H1 (cell line): ENCODE results near the gene MCM5. TPM values are rescaled to one million over a fixed set of nuclear protein-coding genes. Genes with fewer than 3 reads are reported as not detected.

Experiments
- CTCF ChIA-PET: fragments of 300-600 bp; sonication (Branson Sonifier 250); formaldehyde crosslinking; loops from one replicate; lab custom pipeline; 2021; ENCODE audit not compliant: partially characterized antibody; lab: Charles Lee
- POLR2A ChIA-PET: fragments of 300-600 bp; sonication (Branson Sonifier 250); formaldehyde crosslinking; loops from one replicate; lab custom pipeline; 2021; ENCODE audit warnings: inconsistent platforms; ENCODE audit not compliant: partially characterized antibody; lab: Charles Lee
- DNase-seq, 2 experiments: peaks; one replicate each; pipeline versions ENCODE4 v3.0.0 to v3.0.0-alpha.2; 2010 to 2022; ENCODE audit warnings: low spot score in 2 of 2, low read depth in 1 of 2, mixed read lengths in 1 of 2
- FAIRE-seq: peaks from 2 replicates; lab custom pipeline; 2011; peaks lifted over from hg19 to GRCh38; lab: Jason Lieb, UNC
- H2AFZ ChIP-seq: 2 replicates; pipeline ENCODE4 v1.8.1; 2012; ENCODE audit warnings: low read length, inconsistent platforms
- H2AK5ac ChIP-seq: 2 replicates; pipeline ENCODE4 v1.6.1; 2013; ENCODE audit warnings: low read depth, low read length
- H2BK120ac ChIP-seq: replicated peaks from 2 replicates; pipeline ENCODE3; 2013; ENCODE audit warnings: low read depth, low read length, inconsistent platforms
- H2BK12ac ChIP-seq: 2 replicates; pipeline ENCODE4 v1.6.1; 2013; ENCODE audit warnings: low read depth, low read length
- H2BK15ac ChIP-seq: 2 replicates; pipeline ENCODE4 v1.6.1; 2013; ENCODE audit warnings: low read length
- H2BK20ac ChIP-seq: 2 replicates; pipeline ENCODE4 v1.6.1; 2013; ENCODE audit warnings: low read length
- H2BK5ac ChIP-seq: 2 replicates; pipeline ENCODE4 v1.6.1; 2013; ENCODE audit warnings: low read depth, low read length
- H3K14ac ChIP-seq: 2 replicates; pipeline ENCODE4 v1.6.1; 2013; ENCODE audit warnings: inconsistent platforms; ENCODE audit not compliant: insufficient read length
- H3K18ac ChIP-seq: 2 replicates; pipeline ENCODE4 v1.6.1; 2013; ENCODE audit warnings: low read length; ENCODE audit errors: extremely low read depth
- H3K23ac ChIP-seq: 2 replicates; pipeline ENCODE4 v1.6.1; 2013; ENCODE audit warnings: inconsistent platforms; ENCODE audit not compliant: insufficient read length
- H3K23me2 ChIP-seq: 2 replicates; pipeline ENCODE4 v1.6.1; 2013; ENCODE audit warnings: low read depth, low read length
- H3K27ac ChIP-seq: 2 replicates; pipeline ENCODE4 v1.6.1; 2011; ENCODE audit warnings: low read depth, low read length, inconsistent platforms
- H3K27me3 ChIP-seq, 4 experiments: replicated peaks in 1 of 4; 1 replicate in 1 of 4; 2 replicates in 3 of 4; pipeline versions ENCODE4 v1.6.1 to v1.8.1; 2011 to 2013; ENCODE audit warnings: low read length in 3 of 4, mild to moderate bottlenecking in 3 of 4, inconsistent platforms in 2 of 4, mixed read lengths in 2 of 4, moderate library complexity in 1 of 4; ENCODE audit not compliant: control insufficient read depth in 3 of 4, insufficient read depth in 3 of 4; ENCODE audit errors: extremely low read depth in 1 of 4
- H3K36me3 ChIP-seq, 4 experiments: 2 replicates each; pipeline versions ENCODE4 v1.6.1 to v1.8.1; 2011 to 2013; ENCODE audit warnings: mild to moderate bottlenecking in 4 of 4, low read length in 3 of 4, moderate library complexity in 2 of 4, control low read depth in 1 of 4, inconsistent platforms in 1 of 4; ENCODE audit not compliant: insufficient read depth in 4 of 4, control insufficient read depth in 2 of 4
- H3K4ac ChIP-seq: replicated peaks from 2 replicates; pipeline ENCODE3; 2013; ENCODE audit warnings: low read length, low read depth, mixed read lengths, inconsistent platforms; ENCODE audit not compliant: insufficient read length
- H3K4me1 ChIP-seq, 4 experiments: replicated peaks in 1 of 4; 1 replicate in 1 of 4; 2 replicates in 3 of 4; pipeline versions ENCODE4 v1.6.1 to v1.8.1; 2011 to 2013; ENCODE audit warnings: low read length in 3 of 4, inconsistent platforms in 2 of 4, mixed read lengths in 1 of 4; ENCODE audit not compliant: insufficient read depth in 4 of 4, control insufficient read depth in 3 of 4
- H3K4me2 ChIP-seq, 2 experiments: 2 replicates each; pipeline versions ENCODE4 v1.6.1 to v1.8.1; 2011 to 2013; ENCODE audit warnings: low read depth in 2 of 2, low read length in 2 of 2, control low read depth in 1 of 2, inconsistent platforms in 1 of 2, mild to moderate bottlenecking in 1 of 2; ENCODE audit not compliant: insufficient read depth in 1 of 2
- H3K4me3 ChIP-seq, 4 experiments: fragments of 200-600, 300-600 bp in 1 of 4; sonication (generic), shearing (Covaris generic), sonication (Bioruptor Twin) in 1 of 4; 2 replicates each; pipeline versions ENCODE4 v1.5.1 to v1.8.1; 2011 to 2016; ENCODE audit warnings: low read length in 4 of 4, low read depth in 3 of 4, control low read depth in 2 of 4, inconsistent platforms in 2 of 4, mild to moderate bottlenecking in 2 of 4, mixed read lengths in 1 of 4, moderate library complexity in 1 of 4; ENCODE audit not compliant: insufficient read depth in 2 of 4; ENCODE audit errors: extremely low read depth in 1 of 4
- H3K56ac ChIP-seq: replicated peaks from 2 replicates; pipeline ENCODE3; 2013; ENCODE audit warnings: low read depth, mild to moderate bottlenecking, mixed read lengths, low read length, inconsistent platforms; ENCODE audit not compliant: insufficient read length
- H3K79me1 ChIP-seq: 2 replicates; pipeline ENCODE4 v1.6.1; 2013; ENCODE audit warnings: low read depth, low read length, control low read depth
- H3K79me2 ChIP-seq, 2 experiments: 2 replicates each; pipeline versions ENCODE4 v1.6.1 to v1.8.1; 2012 to 2013; ENCODE audit warnings: low read length in 2 of 2, mild to moderate bottlenecking in 2 of 2, inconsistent platforms in 1 of 2; ENCODE audit not compliant: insufficient read depth in 2 of 2, control insufficient read depth in 1 of 2
- H3K9ac ChIP-seq, 4 experiments: replicated peaks in 1 of 4; 1 replicate in 1 of 4; 2 replicates in 3 of 4; pipeline versions ENCODE4 v1.6.1 to v1.8.1; 2011 to 2013; ENCODE audit warnings: low read depth in 3 of 4, low read length in 3 of 4, control low read depth in 2 of 4, mild to moderate bottlenecking in 2 of 4, moderate library complexity in 2 of 4, inconsistent platforms in 1 of 4; ENCODE audit errors: extremely low read depth in 1 of 4
- H3K9me3 ChIP-seq, 2 experiments: 2 replicates each; pipeline versions ENCODE4 v1.6.1 to v1.8.1; 2012 to 2013; ENCODE audit warnings: mild to moderate bottlenecking in 2 of 2, moderate library complexity in 2 of 2, control low read depth in 1 of 2, inconsistent platforms in 1 of 2, low read depth in 1 of 2, low read length in 1 of 2, mixed read lengths in 1 of 2; ENCODE audit not compliant: insufficient read depth in 2 of 2
- H4K20me1 ChIP-seq, 2 experiments: replicated peaks in 1 of 2; 2 replicates each; pipeline versions ENCODE3 to v1.8.1; 2011 to 2013; ENCODE audit warnings: inconsistent platforms in 2 of 2, low read length in 2 of 2, mild to moderate bottlenecking in 1 of 2; ENCODE audit not compliant: insufficient read depth in 2 of 2, control insufficient read depth in 1 of 2
- H4K5ac ChIP-seq: 2 replicates; pipeline ENCODE4 v1.6.1; 2013; ENCODE audit warnings: low read length, low read depth, mixed read lengths, inconsistent platforms; ENCODE audit not compliant: insufficient read length
- H4K8ac ChIP-seq: 2 replicates; pipeline ENCODE4 v1.8.0; 2013; ENCODE audit warnings: mild to moderate bottlenecking, moderate library complexity, low read length, inconsistent platforms; ENCODE audit not compliant: insufficient read depth; ENCODE audit errors: extremely low read depth
- H4K91ac ChIP-seq: replicated peaks from 2 replicates; pipeline ENCODE3; 2013; ENCODE audit warnings: low read length, mixed read lengths, inconsistent platforms; ENCODE audit not compliant: insufficient read length
- POLR2AphosphoS5 ChIP-seq: IDR thresholded peaks from 2 replicates; pipeline ENCODE4 v1.6.1; 2011; ENCODE audit warnings: low read depth, low read length
- SUZ12 ChIP-seq: fragments of 200-600 bp; sonication (generic); IDR thresholded peaks from 2 replicates; pipeline ENCODE4 v1.6.1; 2012; ENCODE audit warnings: mild to moderate bottlenecking, inconsistent platforms, low read length, moderate library complexity, mixed read lengths
- WGBS, 2 experiments: shearing (Covaris generic) in 1 of 2; methylation state at CpG; one replicate each; pipeline versions ENCODE4 v1.1.6 to v1.1.7; 2013 to 2015; ENCODE audit warnings: low lambda C conversion rate in 2 of 2, mixed read lengths in 2 of 2, inconsistent platforms in 1 of 2, low coverage in 1 of 2, missing lambda C conversion rate in 1 of 2; ENCODE audit not compliant: insufficient replicate concordance in 2 of 2, insufficient coverage in 1 of 2, insufficient read length in 1 of 2; ENCODE audit errors: extremely low coverage in 1 of 2, missing lambda C conversion rate in 1 of 2; 5-methylcytosine and 5-hydroxymethylcytosine counted together
- polyA plus RNA-seq, 7 experiments: library from polyadenylated mRNA; depleted of rRNA in 3 of 7; stranded (reverse) in 5 of 7; unstranded in 2 of 7; fragments of >200 nt in 5 of 7; fragments of 200-250 nt in 2 of 7; gene quantifications; 1 replicate in 5 of 7; 2 replicates in 1 of 7; 4 replicates in 1 of 7; pipeline versions ENCODE4 v1.2.1 to v1.2.3, GENCODE V29; 2011 to 2013; ENCODE audit warnings: missing spikeins in 2 of 7, mixed read lengths in 2 of 7
- total RNA-seq: library from RNA; stranded (reverse); fragmentation: NEBNext Ultra II Directional; extraction: Animal tissue kit (Norgen Biotek cat#: 25700); gene quantifications from 2 replicates; pipeline ENCODE4 v1.2.1, GENCODE V29; 2021

Gene MCM5
- total and polyA plus RNA-seq, 2 of the 8 experiments (the other 6 are each of a cell fraction or from before 2014, with no cell fraction given) = 210 to 305 TPM

DNA sequence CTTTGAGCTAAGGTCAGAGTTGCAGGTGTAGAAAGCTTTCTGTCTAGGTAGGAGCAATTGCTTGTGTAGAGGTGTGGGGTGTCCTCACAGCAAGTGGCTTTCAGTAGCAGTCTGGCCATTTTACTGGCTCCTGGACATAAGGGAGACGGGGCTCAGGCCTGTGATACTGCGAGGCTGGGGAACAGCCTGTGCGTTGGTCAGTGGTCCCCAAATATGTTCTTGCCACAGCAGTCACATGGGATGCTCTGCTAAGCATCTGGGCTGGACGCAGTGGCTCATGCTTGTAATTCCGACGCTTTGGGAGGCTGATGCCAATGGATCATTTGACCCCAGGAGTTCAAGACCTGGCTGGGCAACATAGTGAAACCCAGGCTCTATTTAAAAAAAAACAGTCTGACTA is 1.9 kb downstream of the MCM5 start:
- H4K20me1 ChIP-seq = peaks cover 0 to 9% of the 10 kb centered on the region in 2 experiments
- peaks cover 26 to 59% (median 44%) of the 10 kb centered on the region in 4 experiments for H3K36me3 ChIP-seq
- peak overlapping the region; percentile 72 to 84 for H3K4me2 ChIP-seq
- H3K27ac ChIP-seq = no peak overlapping the region
- no peak overlapping the region for H2AK5ac ChIP-seq
- 90% methylated on average over 6 of the region's 6 CpGs; no CpG with 5 or more reads in 1 of the 2 experiments for WGBS, 2 experiments
- H2BK5ac ChIP-seq = no peak overlapping the region; the same call in 1 of the 2 replicates
- H4K91ac ChIP-seq = no peak overlapping the region
- H2BK120ac ChIP-seq = no peak overlapping the region
- H4K5ac ChIP-seq = no peak overlapping the region
- no peak overlapping the region for H3K18ac ChIP-seq
- no peak overlapping the region for H3K14ac ChIP-seq
- peak overlapping the region in 1 of 4 experiments; percentile 83; a peak in 1 of 8 replicates for H3K4me3 ChIP-seq
- peak overlapping the region in 3 of 4 experiments; percentile 38 to 100 (median 46); a peak in 5 of 7 replicates for H3K9ac ChIP-seq
- peaks cover 8 to 25% (median 13%) of the 10 kb centered on the region in 4 experiments for H3K4me1 ChIP-seq
- no peaks in the 10 kb centered on the region for H3K9me3 ChIP-seq
- H3K4ac ChIP-seq = no peak overlapping the region
- H2BK12ac ChIP-seq = no peak overlapping the region
- no peaks in the 10 kb centered on the region for H3K27me3 ChIP-seq
- peak; percentile 66 for TF ChIP-seq POLR2AphosphoS5
- TF ChIP-seq SUZ12 = no peak
- no peak for DNase-seq
- no peak overlapping the region for H2BK20ac ChIP-seq
- peaks cover 3% of the 10 kb centered on the region; the same call in 1 of the 2 replicates for H3K23me2 ChIP-seq
- ChIA-PET POLR2A (interaction anchor here (1.1 to 57.4 kb wide), 4 partner anchors 6 to 51 kb away, joined by 5 to 1995 read pairs (median 1000); partner anchors contain the start of genes HMOX1 and MCM5), CTCF (interaction anchor here (0.7 to 3.2 kb wide), 5 partner anchors 8 to 181 kb away, joined by 3 to 13 read pairs (median 5); no protein-coding TSS in a partner anchor)
- H3K79me1 ChIP-seq = peaks cover 11% of the 10 kb centered on the region; the same call in 1 of the 2 replicates
- H3K23ac ChIP-seq = no peak overlapping the region
- no peak overlapping the region for H2AFZ ChIP-seq
- FAIRE-seq = no peak
- peaks cover 12 to 44% of the 10 kb centered on the region in 2 experiments for H3K79me2 ChIP-seq
- no peak overlapping the region for H3K56ac ChIP-seq
- no peak overlapping the region for H4K8ac ChIP-seq
- H2BK15ac ChIP-seq = no peak overlapping the region
